Activated T-helper 2 cell treated with anti-CD3 and anti-CD28 coated beads, Interferon-gamma antibody, Interleukin-2, Interleukin-4, amounts not matched to agents 10 μg/mL and 5 μg/mL and 100 μg/mL, durations not matched to agents 14 hours and 24 hours and 36 hours (primary cell): ENCODE results near the gene NFXL1. TPM values are rescaled to one million over a fixed set of nuclear protein-coding genes. Genes with fewer than 3 reads are reported as not detected.
A peak's percentile ranks its signal among the peaks of the same experiment; 100 is the strongest.

Source experiments
- DNase-seq: peaks from one replicate; pipeline ENCODE4 v3.0.0; 2021; ENCODE audit warnings: low spot score
- H3K27ac Mint-ChIP-seq: one replicate; pipeline ENCODE4 v1.8.0; 2021; ENCODE audit warnings: mixed read lengths
- H3K27me3 Mint-ChIP-seq: one replicate; pipeline ENCODE4 v1.8.0; 2021; ENCODE audit warnings: low read depth, mixed read lengths
- H3K36me3 Mint-ChIP-seq: one replicate; pipeline ENCODE4 v1.8.0; 2021; ENCODE audit warnings: low read depth, mixed read lengths
- H3K4me1 Mint-ChIP-seq: one replicate; pipeline ENCODE4 v1.8.0; 2021; ENCODE audit warnings: low read depth, mixed read lengths
- H3K4me3 Mint-ChIP-seq: one replicate; pipeline ENCODE4 v1.8.0; 2021; ENCODE audit warnings: low read depth, mild to moderate bottlenecking, moderate library complexity, mixed read lengths
- H3K9me3 Mint-ChIP-seq: one replicate; pipeline ENCODE4 v1.8.0; 2021; ENCODE audit warnings: mixed read lengths
- intact Hi-C: fragments of 100-400 bp; cut with micrococcal nuclease; formaldehyde crosslinking; loops from one replicate; pipeline ENCODE4 v1.15.1; 2023
- total RNA-seq: library from RNA; stranded (reverse); gene quantifications from 2 replicates; pipeline ENCODE4 v1.2.3, GENCODE V29; 2022

NFXL1 gene
- total RNA-seq, 1 donor from 2014 or later = 11.9 TPM

GRCh38 chr4:47876310-47876709 lies 38.1 kb downstream of the NFXL1 start:
- Mint-ChIP-seq H3K36me3 (peaks cover 59% of the 10 kb centered on the region), H3K4me1 (peaks cover 21% of the 10 kb centered on the region), H3K9me3 (peaks cover 9% of the 10 kb centered on the region), H3K27me3 (no peaks in the 10 kb centered on the region), H3K4me3 (no peak overlapping the region), H3K27ac (no peak overlapping the region)
- no peak for DNase-seq
- intact Hi-C loops = no loop called here

- Mint-ChIP-seq H3K9me3 (peaks cover 9% of the 10 kb centered on the region), H3K36me3 (peaks cover 60% of the 10 kb centered on the region), H3K4me3 (no peak overlapping the region), H3K27ac (peak overlapping the region; percentile 66), H3K4me1 (peaks cover 21% of the 10 kb centered on the region), H3K27me3 (no peaks in the 10 kb centered on the region)
- intact Hi-C loops = loop anchor here (1.0 kb wide), 3 partner anchors 35 to 254 kb away; partner anchors contain the start of gene NFXL1
- DNase-seq = no peak
Observed at GRCh38 chr4:47873877-47874541, 40.4 kb downstream of the NFXL1 start.

- Mint-ChIP-seq H3K36me3 (peaks cover 40% of the 10 kb centered on the region), H3K9me3 (no peaks in the 10 kb centered on the region), H3K27ac (no peak overlapping the region), H3K27me3 (no peaks in the 10 kb centered on the region), H3K4me3 (no peak overlapping the region), H3K4me1 (peaks cover 2% of the 10 kb centered on the region)
- intact Hi-C loops = no loop called here
- DNase-seq = no peak
Observed at GRCh38 chr4:47863486-47863885, 50.9 kb downstream of the NFXL1 start.

GRCh38 chr4:47862297-47862696 lies 52.1 kb downstream of the NFXL1 start:
- Mint-ChIP-seq H3K9me3 (no peaks in the 10 kb centered on the region), H3K27ac (no peak overlapping the region), H3K36me3 (peaks cover 29% of the 10 kb centered on the region), H3K4me1 (peaks cover 2% of the 10 kb centered on the region), H3K4me3 (no peak overlapping the region), H3K27me3 (no peaks in the 10 kb centered on the region)
- no peak for DNase-seq
- intact Hi-C loops = no loop called here

GRCh38 chr4:47860305-47860704 lies 54.1 kb downstream of the NFXL1 start:
- no peak for DNase-seq
- peaks cover 25% of the 10 kb centered on the region for H3K36me3 Mint-ChIP-seq
- H3K27ac Mint-ChIP-seq = no peak overlapping the region
- H3K4me3 Mint-ChIP-seq = no peak overlapping the region
- no peaks in the 10 kb centered on the region for H3K9me3 Mint-ChIP-seq
- no peaks in the 10 kb centered on the region for H3K27me3 Mint-ChIP-seq
- intact Hi-C loops = no loop called here
- H3K4me1 Mint-ChIP-seq = peaks cover 1% of the 10 kb centered on the region

GRCh38 chr4:47858006-47858405 lies 56.4 kb downstream of the NFXL1 start:
- Mint-ChIP-seq H3K36me3 (peaks cover 24% of the 10 kb centered on the region), H3K27ac (no peak overlapping the region), H3K27me3 (no peaks in the 10 kb centered on the region), H3K9me3 (no peaks in the 10 kb centered on the region), H3K4me1 (no peaks in the 10 kb centered on the region), H3K4me3 (no peak overlapping the region)
- no peak for DNase-seq
- intact Hi-C loops = no loop called here

- Mint-ChIP-seq H3K27me3 (no peaks in the 10 kb centered on the region), H3K27ac (no peak overlapping the region), H3K36me3 (peaks cover 15% of the 10 kb centered on the region), H3K4me1 (no peaks in the 10 kb centered on the region), H3K9me3 (no peaks in the 10 kb centered on the region), H3K4me3 (no peak overlapping the region)
- intact Hi-C loops = no loop called here
- no peak for DNase-seq
Observed at GRCh38 chr4:47856713-47857112, 57.7 kb downstream of the NFXL1 start.

- Mint-ChIP-seq H3K36me3 (peaks cover 15% of the 10 kb centered on the region), H3K9me3 (no peaks in the 10 kb centered on the region), H3K27ac (no peak overlapping the region), H3K4me3 (no peak overlapping the region), H3K27me3 (no peaks in the 10 kb centered on the region), H3K4me1 (no peaks in the 10 kb centered on the region)
- intact Hi-C loops = no loop called here
- no peak for DNase-seq
Observed at GRCh38 chr4:47855350-47855749, 59.0 kb downstream of the NFXL1 start.

GRCh38 chr4:47852136-47852535 lies 62.2 kb downstream of the NFXL1 start:
- Mint-ChIP-seq H3K9me3 (no peaks in the 10 kb centered on the region), H3K36me3 (peaks cover 24% of the 10 kb centered on the region), H3K4me1 (no peaks in the 10 kb centered on the region), H3K4me3 (no peak overlapping the region), H3K27me3 (no peaks in the 10 kb centered on the region), H3K27ac (no peak overlapping the region)
- intact Hi-C loops = no loop called here
- DNase-seq = no peak

GRCh38 chr4:47849466-47849865 lies 64.9 kb downstream of the NFXL1 start:
- Mint-ChIP-seq H3K9me3 (no peaks in the 10 kb centered on the region), H3K4me1 (no peaks in the 10 kb centered on the region), H3K36me3 (peaks cover 33% of the 10 kb centered on the region), H3K27ac (no peak overlapping the region), H3K27me3 (no peaks in the 10 kb centered on the region), H3K4me3 (no peak overlapping the region)
- intact Hi-C loops = no loop called here
- DNase-seq = no peak

- H3K36me3 Mint-ChIP-seq = peaks cover 40% of the 10 kb centered on the region
Observed at GRCh38 chr4:47848041-47848440, 66.3 kb downstream of the NFXL1 start.

GRCh38 chr4:47842985-47843384 lies 71.4 kb downstream of the NFXL1 start:
- H3K9me3 Mint-ChIP-seq = no peaks in the 10 kb centered on the region
- peaks cover 7% of the 10 kb centered on the region for H3K27me3 Mint-ChIP-seq
- no peak overlapping the region for H3K27ac Mint-ChIP-seq
- intact Hi-C loops = no loop called here
- H3K4me3 Mint-ChIP-seq = no peak overlapping the region
- H3K36me3 Mint-ChIP-seq = peaks cover 35% of the 10 kb centered on the region
- peaks cover 6% of the 10 kb centered on the region for H3K4me1 Mint-ChIP-seq
- DNase-seq = no peak

More at GRCh38 chr4:47848041-47848440, 66.3 kb downstream of the NFXL1 start:
- H3K9me3 Mint-ChIP-seq = no peaks in the 10 kb centered on the region
- H3K4me1 Mint-ChIP-seq = no peaks in the 10 kb centered on the region
- H3K4me3 Mint-ChIP-seq = no peak overlapping the region
- H3K27ac Mint-ChIP-seq = no peak overlapping the region
- DNase-seq = no peak
- intact Hi-C loops = no loop called here
- H3K27me3 Mint-ChIP-seq = no peaks in the 10 kb centered on the region

- Mint-ChIP-seq H3K4me3 (no peak overlapping the region), H3K27ac (no peak overlapping the region), H3K9me3 (no peaks in the 10 kb centered on the region), H3K4me1 (peaks cover 23% of the 10 kb centered on the region), H3K36me3 (peaks cover 17% of the 10 kb centered on the region), H3K27me3 (peaks cover 26% of the 10 kb centered on the region)
- DNase-seq = no peak
- intact Hi-C loops = no loop called here
Observed at GRCh38 chr4:47840291-47840690, 74.1 kb downstream of the NFXL1 start.
